Measurements from ENCODE around the gene DPF3. TPM values are rescaled to one million over a fixed set of nuclear protein-coding genes. Genes with fewer than 3 reads are reported as not detected.
A peak's percentile ranks its signal among the peaks of the same experiment; 100 is the strongest.

DPF3 gene
- total and polyA plus RNA-seq, 2 donors (not counting 1 experiment from before 2014, with no cell fraction given) = 7.6 to 13.7 TPM

DNA sequence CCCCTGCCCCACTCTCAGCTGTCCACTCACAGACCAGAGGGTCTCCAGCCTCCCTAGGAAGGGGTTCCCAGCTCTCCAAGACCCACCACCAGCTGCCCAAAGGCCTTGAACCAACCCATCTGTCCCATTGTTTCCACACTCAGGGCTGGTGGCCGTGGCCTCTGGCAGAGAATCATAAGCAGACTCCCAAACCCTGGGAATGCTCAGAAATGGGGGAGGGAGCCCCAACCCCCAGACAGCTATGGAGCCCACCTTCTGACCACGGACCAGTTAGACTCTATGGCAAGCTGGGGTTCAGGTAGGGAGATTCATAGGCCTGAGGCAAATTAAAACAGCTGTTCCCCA lies 280.0 kb downstream of the DPF3 start:
- peaks cover 19% of the 10 kb centered on the region for H3K4me1 ChIP-seq (ENCODE audit: control insufficient read depth, extremely low read depth, insufficient read depth, low read length)
- no peak for DNase-seq (ENCODE audit: low read depth in 2 of 2)

GRCh38 chr14:72613231-72613974 lies 280.5 kb downstream of the DPF3 start:
- Histone ChIP-seq H3K36me3 (ENCODE audit: control insufficient read depth, insufficient read depth, low read length) (no peaks in the 10 kb centered on the region), H4K20me1 (ENCODE audit: control insufficient read depth, extremely low read depth, insufficient read depth, low read length) (no peaks in the 10 kb centered on the region), H3K27ac (ENCODE audit: insufficient read depth, low read length) (no peak overlapping the region), H3K4me1 (ENCODE audit: control insufficient read depth, extremely low read depth, insufficient read depth, low read length) (peaks cover 23% of the 10 kb centered on the region), H3K79me2 (ENCODE audit: control insufficient read depth, insufficient read depth, low read length) (no peaks in the 10 kb centered on the region), H3K4me2 (ENCODE audit: extremely low read depth, insufficient read depth, low read length) (no peak overlapping the region), H2AFZ (ENCODE audit: low read length) (no peak overlapping the region), H3K9ac (ENCODE audit: insufficient read depth, low read length) (no peak overlapping the region), H3K4me3 (replicated peaks in 1 of 4; ENCODE audit: control extremely low read depth in 1 of 4, insufficient read depth in 1 of 4, low read depth in 3 of 4, low read length in 4 of 4) (no peak overlapping the region), H3K9me3 (ENCODE audit: control insufficient read depth, insufficient read depth, low read depth, low read length) (no peaks in the 10 kb centered on the region), H3K27me3 (ENCODE audit: control insufficient read depth, insufficient read depth, low read length) (no peaks in the 10 kb centered on the region)
- TF ChIP-seq EZH2 (IDR thresholded peaks at IDR 0.05; ENCODE audit: low read length, missing control alignments) = no peak
- TF ChIP-seq, protein P1, sequence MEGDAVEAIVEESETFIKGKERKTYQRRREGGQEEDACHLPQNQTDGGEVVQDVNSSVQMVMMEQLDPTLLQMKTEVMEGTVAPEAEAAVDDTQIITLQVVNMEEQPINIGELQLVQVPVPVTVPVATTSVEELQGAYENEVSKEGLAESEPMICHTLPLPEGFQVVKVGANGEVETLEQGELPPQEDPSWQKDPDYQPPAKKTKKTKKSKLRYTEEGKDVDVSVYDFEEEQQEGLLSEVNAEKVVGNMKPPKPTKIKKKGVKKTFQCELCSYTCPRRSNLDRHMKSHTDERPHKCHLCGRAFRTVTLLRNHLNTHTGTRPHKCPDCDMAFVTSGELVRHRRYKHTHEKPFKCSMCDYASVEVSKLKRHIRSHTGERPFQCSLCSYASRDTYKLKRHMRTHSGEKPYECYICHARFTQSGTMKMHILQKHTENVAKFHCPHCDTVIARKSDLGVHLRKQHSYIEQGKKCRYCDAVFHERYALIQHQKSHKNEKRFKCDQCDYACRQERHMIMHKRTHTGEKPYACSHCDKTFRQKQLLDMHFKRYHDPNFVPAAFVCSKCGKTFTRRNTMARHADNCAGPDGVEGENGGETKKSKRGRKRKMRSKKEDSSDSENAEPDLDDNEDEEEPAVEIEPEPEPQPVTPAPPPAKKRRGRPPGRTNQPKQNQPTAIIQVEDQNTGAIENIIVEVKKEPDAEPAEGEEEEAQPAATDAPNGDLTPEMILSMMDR (conservative IDR thresholded peaks at IDR 0.05 in 1 of 2, IDR thresholded peaks at IDR 0.05 in 1 of 2; ENCODE audit: low read depth in 1 of 2, low read length in 2 of 2) = no peak
- DNase-seq (ENCODE audit: low read depth in 2 of 2) = peak in 1 of 2 donors; percentile 47

More for the DNA sequence above, 280.0 kb downstream of the DPF3 start:
- H3K9me3 ChIP-seq (ENCODE audit: control insufficient read depth, insufficient read depth, low read depth, low read length) = no peaks in the 10 kb centered on the region
- no peak overlapping the region for H2AFZ ChIP-seq (ENCODE audit: low read length)
- no peaks in the 10 kb centered on the region for H3K36me3 ChIP-seq (ENCODE audit: control insufficient read depth, insufficient read depth, low read length)
- H3K4me3 ChIP-seq (replicated peaks in 1 of 4; ENCODE audit: control extremely low read depth in 1 of 4, insufficient read depth in 1 of 4, low read depth in 3 of 4, low read length in 4 of 4) = no peak overlapping the region
- no peaks in the 10 kb centered on the region for H3K79me2 ChIP-seq (ENCODE audit: control insufficient read depth, insufficient read depth, low read length)
- H3K27ac ChIP-seq (ENCODE audit: insufficient read depth, low read length) = no peak overlapping the region
- H3K9ac ChIP-seq (ENCODE audit: insufficient read depth, low read length) = no peak overlapping the region
- no peak for TF ChIP-seq EZH2 (IDR thresholded peaks at IDR 0.05; ENCODE audit: low read length, missing control alignments)
- TF ChIP-seq, protein P1 (conservative IDR thresholded peaks at IDR 0.05 in 1 of 2, IDR thresholded peaks at IDR 0.05 in 1 of 2; ENCODE audit: low read depth in 1 of 2, low read length in 2 of 2) = no peak
- H4K20me1 ChIP-seq (ENCODE audit: control insufficient read depth, extremely low read depth, insufficient read depth, low read length) = no peaks in the 10 kb centered on the region
- H3K4me2 ChIP-seq (ENCODE audit: extremely low read depth, insufficient read depth, low read length) = no peak overlapping the region
- no peaks in the 10 kb centered on the region for H3K27me3 ChIP-seq (ENCODE audit: control insufficient read depth, insufficient read depth, low read length)

GRCh38 chr14:72612041-72612440 lies 281.9 kb downstream of the DPF3 start:
- H3K4me1 ChIP-seq (ENCODE audit: control insufficient read depth, extremely low read depth, insufficient read depth, low read length) = peaks cover 36% of the 10 kb centered on the region
- no peak overlapping the region for H3K4me3 ChIP-seq (replicated peaks in 1 of 4; ENCODE audit: control extremely low read depth in 1 of 4, insufficient read depth in 1 of 4, low read depth in 3 of 4, low read length in 4 of 4)
- H4K20me1 ChIP-seq (ENCODE audit: control insufficient read depth, extremely low read depth, insufficient read depth, low read length) = no peaks in the 10 kb centered on the region
- H3K27me3 ChIP-seq (ENCODE audit: control insufficient read depth, insufficient read depth, low read length) = no peaks in the 10 kb centered on the region
- TF ChIP-seq, protein P1 (conservative IDR thresholded peaks at IDR 0.05 in 1 of 2, IDR thresholded peaks at IDR 0.05 in 1 of 2; ENCODE audit: low read depth in 1 of 2, low read length in 2 of 2) = no peak
- TF ChIP-seq EZH2 (IDR thresholded peaks at IDR 0.05; ENCODE audit: low read length, missing control alignments) = no peak
- no peak overlapping the region for H3K4me2 ChIP-seq (ENCODE audit: extremely low read depth, insufficient read depth, low read length)
- no peak overlapping the region for H2AFZ ChIP-seq (ENCODE audit: low read length)
- DNase-seq (ENCODE audit: low read depth in 2 of 2) = no peak
- H3K27ac ChIP-seq (ENCODE audit: insufficient read depth, low read length) = no peak overlapping the region
- no peak overlapping the region for H3K9ac ChIP-seq (ENCODE audit: insufficient read depth, low read length)
- H3K79me2 ChIP-seq (ENCODE audit: control insufficient read depth, insufficient read depth, low read length) = no peaks in the 10 kb centered on the region
- no peaks in the 10 kb centered on the region for H3K36me3 ChIP-seq (ENCODE audit: control insufficient read depth, insufficient read depth, low read length)
- H3K9me3 ChIP-seq (ENCODE audit: control insufficient read depth, insufficient read depth, low read depth, low read length) = no peaks in the 10 kb centered on the region

Data from fibroblast of lung (primary cell).